ENCODE measurements around the gene CLDND2.

The CLDND2 gene

GRCh38 chr19:51354103-51354741, 14.6 kb downstream of the CLDND2 start:
- no peak for DNase-seq

- DNase-seq = no peak
Measured at GRCh38 chr19:51352783-51353360, 15.9 kb downstream of the CLDND2 start.

- DNase-seq = no peak
Measured at GRCh38 chr19:51351266-51351990, 17.4 kb downstream of the CLDND2 start.

- no peak for DNase-seq
Measured at GRCh38 chr19:51347209-51347928, 21.4 kb downstream of the CLDND2 start.

GRCh38 chr19:51346742-51347141, 22.1 kb downstream of the CLDND2 start:
- DNase-seq = no peak

- DNase-seq = no peak
Measured at GRCh38 chr19:51345076-51345620, 23.7 kb downstream of the CLDND2 start.

GRCh38 chr19:51342631-51343569, 25.9 kb downstream of the CLDND2 start:
- no peak for DNase-seq

GRCh38 chr19:51341976-51342580, 26.7 kb downstream of the CLDND2 start, which contains the start of gene VSIG10L:
TSS of gene VSIG10L (minus strand) at chr19:51342139. CDS start at chr19:51342124, 15 bp downstream.
- DNase-seq = no peak

- DNase-seq = no peak
Measured at GRCh38 chr19:51341066-51341465, 27.7 kb downstream of the CLDND2 start.

GRCh38 chr19:51339687-51340656, 28.8 kb downstream of the CLDND2 start:
- peak; percentile 82 to 92 (median 86) for DNase-seq

GRCh38 chr19:51339313-51339686, 29.5 kb downstream of the CLDND2 start:
- DNase-seq = peak in 1 of 5 donors; percentile 11

GRCh38 chr19:51338563-51339312, 30.1 kb downstream of the CLDND2 start:
- peak; percentile 67 to 83 (median 80) for DNase-seq

- no peak for DNase-seq
Measured at GRCh38 chr19:51337861-51338562, 30.8 kb downstream of the CLDND2 start.

GRCh38 chr19:51337141-51337860, 31.5 kb downstream of the CLDND2 start:
- DNase-seq = no peak

GRCh38 chr19:51333836-51334460, 34.9 kb downstream of the CLDND2 start:
- DNase-seq = no peak

- no peak for DNase-seq
Measured at GRCh38 chr19:51331716-51332115, 37.1 kb downstream of the CLDND2 start.

- DNase-seq = no peak
Measured at GRCh38 chr19:51331193-51331592, 37.6 kb downstream of the CLDND2 start.

All from T-helper 1 cell (primary cell).